ELF-1 (cell line): ENCODE data around the gene B4GALT1.
"Not testable (repeated sequence)": the region's sequence is repeated elsewhere in the genome, so short reads cannot be mapped to it uniquely, and the experiment has no call there.

Experiments
- DNase-seq: peaks from one replicate; pipeline ENCODE4 v3.0.0-alpha.2; 2016; ENCODE audit warnings: low read depth, low spot score

B4GALT1 gene

GRCh38 chr9:33162721-33163311 is 4.3 kb downstream of the B4GALT1 start:
- DNase-seq = no peak

- peak; percentile 80 for DNase-seq
These were observed 5.5 kb downstream of the B4GALT1 start for GRCh38 chr9:33161589-33162132.

DNA sequence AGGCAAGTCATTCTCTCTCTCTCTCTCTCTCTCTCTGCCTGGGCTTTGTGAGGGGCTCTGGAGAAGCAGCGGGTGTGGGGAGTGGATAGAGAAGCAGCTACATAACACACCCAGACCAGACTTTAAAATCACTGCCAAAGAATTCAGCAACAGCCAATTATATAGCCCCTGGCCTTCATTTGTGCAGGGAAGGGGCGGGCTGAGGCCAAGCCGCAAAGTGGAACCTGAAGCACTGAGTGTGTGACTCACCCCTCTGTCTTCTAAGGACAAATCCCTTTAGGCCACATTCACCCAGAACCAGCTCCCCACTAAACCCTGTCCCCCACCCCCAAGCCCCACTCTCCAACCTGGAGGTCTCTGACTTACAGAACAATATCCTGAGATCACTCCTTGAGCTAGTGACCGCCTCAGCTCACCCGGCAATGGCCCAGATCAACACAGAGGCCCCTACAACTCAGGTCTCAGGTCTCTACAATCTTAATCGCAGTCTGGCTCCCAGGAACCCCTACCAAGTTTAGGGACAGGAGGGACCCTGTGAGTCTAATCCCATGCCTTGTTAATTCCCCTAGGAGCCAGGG is 6.0 kb downstream of the B4GALT1 start:
- peak; percentile 92 for DNase-seq

- not testable (repeated sequence) for DNase-seq
These were observed 6.7 kb downstream of the B4GALT1 start for GRCh38 chr9:33160446-33160845.

- no peak for DNase-seq
These were observed 7.4 kb downstream of the B4GALT1 start for GRCh38 chr9:33159777-33160127.

- peak; percentile 33 for DNase-seq
These were observed 8.0 kb downstream of the B4GALT1 start for GRCh38 chr9:33158843-33159776.

DNA sequence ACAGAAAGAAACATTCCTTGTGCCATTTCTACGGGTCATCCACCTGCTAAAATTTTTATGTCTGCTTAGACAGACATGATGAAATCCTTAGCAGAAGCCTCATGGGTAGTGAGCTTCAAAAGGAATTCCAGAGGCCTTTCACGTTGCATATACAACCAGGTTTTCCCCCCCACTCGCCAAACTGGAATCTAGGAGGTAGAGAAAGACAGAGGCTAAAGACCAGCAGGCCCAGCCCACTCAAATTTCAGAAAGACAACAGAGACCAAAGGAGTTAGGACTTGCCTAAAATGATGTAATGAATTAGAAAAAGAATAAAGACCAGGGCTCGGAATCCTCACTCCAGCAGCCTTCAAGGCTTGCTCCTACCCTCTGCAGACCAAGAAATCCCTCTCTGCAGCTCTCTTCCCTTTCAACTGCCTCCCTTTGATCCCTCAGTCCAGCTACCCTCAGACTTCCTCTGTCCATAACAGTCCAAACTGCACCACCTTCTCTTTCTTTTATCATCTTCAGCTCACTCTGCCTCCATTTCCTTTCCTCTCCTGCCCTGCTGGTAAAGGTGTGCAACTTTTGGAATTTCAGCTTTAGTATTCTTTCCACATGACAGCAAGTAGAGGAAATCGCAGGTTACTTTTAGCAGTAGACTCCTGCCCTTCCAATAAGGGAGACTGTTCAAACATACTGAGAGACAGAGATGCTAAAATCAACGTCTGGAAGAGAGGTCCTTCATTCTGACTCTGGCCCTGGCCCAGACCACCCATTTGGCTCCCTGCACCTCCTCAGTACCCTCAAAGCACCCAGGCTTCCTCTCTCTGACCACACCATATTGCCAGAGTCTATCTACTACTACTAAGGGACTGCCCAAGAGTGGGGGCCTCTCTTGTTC is 8.9 kb downstream of the B4GALT1 start:
- DNase-seq = peak; percentile 71

DNA sequence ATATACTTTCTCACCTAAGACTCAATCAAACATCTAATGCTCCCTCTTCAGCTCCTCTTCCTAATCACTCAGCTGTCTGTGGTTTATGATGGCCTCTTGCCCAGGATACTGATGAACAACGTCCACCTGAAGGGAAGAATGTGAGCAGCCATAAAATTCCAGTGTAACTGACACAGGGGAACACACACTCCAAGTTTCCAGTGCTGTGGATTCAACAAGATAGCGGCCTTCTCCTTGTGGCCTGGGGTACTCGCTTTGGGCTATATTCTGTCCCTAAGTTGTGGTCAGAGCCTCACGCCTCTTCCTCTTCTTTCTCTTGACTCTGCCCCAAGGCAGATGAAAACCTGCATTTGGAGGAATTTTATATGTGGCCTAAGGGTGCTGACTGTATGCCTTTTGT is 11.7 kb downstream of the B4GALT1 start:
- DNase-seq = no peak

DNA sequence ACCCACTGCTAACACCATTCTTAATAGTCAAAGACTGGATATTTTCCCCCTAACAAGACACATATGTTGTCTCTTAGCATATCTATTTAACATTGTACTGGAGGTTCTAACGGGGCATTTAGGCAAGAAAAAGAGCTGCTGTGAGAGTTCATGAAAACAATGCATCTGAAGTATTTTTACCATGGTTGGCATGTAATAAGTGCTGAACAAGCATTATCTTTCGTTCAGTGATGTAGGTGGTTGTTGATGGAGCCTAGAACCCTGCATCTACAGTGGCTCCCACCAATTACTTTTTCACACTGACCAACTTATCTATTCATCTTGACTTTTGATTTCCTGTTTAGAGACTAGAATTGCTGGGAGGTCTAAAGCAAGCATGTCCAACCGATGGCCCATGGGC is 12.8 kb downstream of the B4GALT1 start:
- DNase-seq = no peak

DNA sequence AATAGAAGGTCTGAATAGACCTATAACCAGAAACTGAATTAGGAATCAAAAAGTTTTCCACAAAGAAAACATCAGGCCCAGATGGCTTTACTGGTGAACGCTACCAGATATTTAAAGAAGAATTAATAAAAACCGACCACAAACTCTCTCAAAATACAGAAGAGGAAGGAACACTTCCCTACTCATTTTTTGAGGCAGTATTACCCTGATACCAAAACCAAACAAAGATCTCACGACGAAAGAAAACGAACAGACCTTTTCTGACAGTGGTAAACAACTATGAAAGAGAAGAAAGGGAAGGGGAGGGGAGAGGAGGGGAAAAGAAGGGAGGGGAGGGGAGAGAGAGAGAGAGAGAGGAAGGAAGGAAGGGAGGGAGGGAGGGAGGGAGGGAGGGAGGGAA is 13.5 kb downstream of the B4GALT1 start:
- DNase-seq = no peak

GRCh38 chr9:33153001-33153400 is 14.1 kb downstream of the B4GALT1 start:
- no peak for DNase-seq

DNA sequence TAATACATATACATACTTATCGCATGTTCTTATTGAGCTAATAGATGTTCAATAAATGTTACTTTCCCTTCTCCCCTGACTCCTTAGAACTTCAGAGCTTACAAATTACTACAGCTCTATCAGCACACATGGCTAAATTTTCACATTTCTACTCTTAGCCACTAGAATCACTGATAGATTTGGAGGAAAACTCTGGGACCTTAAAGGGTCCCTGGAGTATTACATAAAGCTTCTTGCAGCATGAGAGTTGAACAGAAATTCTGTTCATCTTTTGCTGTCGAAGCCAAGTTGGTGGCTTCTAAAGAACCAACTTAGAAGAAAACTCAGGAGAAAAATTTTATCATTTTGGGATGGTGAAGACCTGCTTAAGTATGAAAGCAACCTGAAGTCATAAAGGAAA is 15.5 kb downstream of the B4GALT1 start:
- no peak for DNase-seq

DNA sequence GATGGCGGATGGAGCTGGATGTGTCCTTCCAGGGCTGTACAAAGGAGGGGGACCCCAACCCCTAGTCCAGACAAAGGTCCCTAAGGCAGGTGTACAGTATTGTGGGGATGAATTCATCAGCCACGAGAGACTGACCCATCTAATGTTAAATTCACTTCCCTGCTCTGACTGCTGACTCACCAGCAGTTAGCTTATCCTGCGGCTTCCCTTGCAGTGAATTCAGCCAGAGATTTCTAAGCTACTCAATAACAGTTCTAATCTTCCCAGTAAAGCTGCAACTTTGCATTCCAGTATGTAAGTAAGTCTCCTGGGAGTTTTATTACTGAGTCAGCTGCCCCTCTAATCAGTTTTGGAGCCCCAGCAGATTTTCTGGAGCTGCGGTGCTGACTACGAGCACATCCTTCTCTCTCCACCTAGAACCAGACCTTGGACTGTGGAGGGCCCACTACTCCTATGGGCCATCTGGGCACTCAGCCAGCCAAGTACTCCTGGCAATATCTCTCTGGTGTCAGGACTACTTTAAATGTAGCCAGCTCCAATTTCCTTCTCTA is 16.1 kb downstream of the B4GALT1 start:
- DNase-seq = peak; percentile 49

GRCh38 chr9:33148367-33149014 is 18.6 kb downstream of the B4GALT1 start:
- no peak for DNase-seq

DNA sequence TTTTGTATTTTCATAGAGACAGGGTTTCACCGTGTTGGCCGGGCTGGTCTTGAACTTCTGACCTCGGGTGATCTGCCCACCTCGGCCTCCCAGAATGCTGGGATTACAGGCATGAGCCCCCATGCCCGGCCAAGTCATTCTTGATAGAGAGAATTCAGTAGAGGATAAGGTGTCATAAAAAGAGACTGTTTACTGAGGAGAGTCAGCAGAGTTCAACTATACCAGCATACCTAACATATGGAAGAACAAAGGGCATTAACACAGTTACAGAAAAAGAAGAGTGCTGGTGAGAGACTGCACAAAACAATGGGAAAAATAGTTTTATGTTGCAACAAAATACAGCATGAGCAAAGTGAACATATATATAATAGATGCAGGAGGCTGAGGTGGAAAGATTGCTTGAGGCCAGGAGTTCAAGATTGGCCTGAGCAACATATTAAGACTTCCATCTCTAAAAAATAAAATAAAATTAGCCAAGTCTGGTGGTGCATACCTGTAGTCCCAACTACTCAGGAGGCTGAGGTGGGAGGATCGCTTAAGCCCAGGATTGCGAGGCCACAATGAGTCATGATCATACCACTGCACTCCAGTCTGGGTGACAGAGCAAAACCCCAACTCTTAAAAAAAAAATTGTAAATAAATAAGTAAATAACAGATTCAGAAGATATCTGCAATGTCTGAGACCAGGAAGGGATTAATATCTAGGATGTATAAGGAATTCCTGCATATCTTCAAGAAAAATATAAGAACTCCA is 19.5 kb downstream of the B4GALT1 start:
- DNase-seq = no peak

- no peak for DNase-seq
These were observed 20.8 kb downstream of the B4GALT1 start for GRCh38 chr9:33146298-33146697.

- DNase-seq = no peak
These were observed 22.6 kb downstream of the B4GALT1 start for GRCh38 chr9:33144551-33144950.

GRCh38 chr9:33143241-33143661 is 23.9 kb downstream of the B4GALT1 start:
- DNase-seq = no peak

DNA sequence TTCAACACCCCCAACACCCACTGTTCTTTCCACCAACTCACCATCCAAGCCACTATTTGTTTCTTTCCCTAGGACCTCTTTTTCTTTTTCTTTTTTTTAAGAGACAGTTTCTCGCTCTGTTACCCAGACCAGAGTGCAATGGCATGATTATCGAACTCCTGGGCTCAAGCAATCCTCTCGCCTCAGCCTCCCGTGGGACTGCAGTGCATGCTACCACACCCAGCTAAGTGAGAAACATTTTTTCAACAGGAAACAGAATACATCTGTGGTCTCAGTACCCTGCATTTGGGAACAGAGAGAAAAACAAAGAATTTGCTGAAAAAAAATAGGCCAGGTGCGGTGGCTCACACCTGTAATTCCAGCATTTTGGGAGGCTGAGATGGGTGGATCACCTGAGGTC is 24.6 kb downstream of the B4GALT1 start:
- no peak for DNase-seq
